Mesendoderm (in vitro differentiated cells): ENCODE data around the gene TP53RK.
A peak's percentile ranks its signal among the peaks of the same experiment; 100 is the strongest.

Experiments
- DNase-seq: peaks from one replicate; pipeline ENCODE4 v3.0.0; 2013
- H2AK5ac ChIP-seq: 2 replicates; pipeline ENCODE4 v1.6.1; 2013; ENCODE audit warnings: low read length, inconsistent platforms
- H2BK120ac ChIP-seq: 2 replicates; pipeline ENCODE4 v1.6.1; 2013; ENCODE audit warnings: low read depth, mild to moderate bottlenecking, low read length, moderate library complexity, mixed read lengths
- H2BK15ac ChIP-seq: replicated peaks from 2 replicates; pipeline ENCODE4 v1.6.1; 2013; ENCODE audit warnings: low read depth, mild to moderate bottlenecking, moderate library complexity
- H2BK5ac ChIP-seq: 2 replicates; pipeline ENCODE4 v1.6.1; 2013; ENCODE audit warnings: low read length, inconsistent platforms
- H3K18ac ChIP-seq: 2 replicates; pipeline ENCODE4 v1.6.1; 2013; ENCODE audit warnings: mild to moderate bottlenecking, low read length, mixed read lengths
- H3K23ac ChIP-seq: one replicate; pipeline ENCODE4 v1.6.1; 2013; ENCODE audit warnings: low read length
- H3K27ac ChIP-seq: 2 replicates; pipeline ENCODE4 v1.5.1; 2013; ENCODE audit warnings: low read depth, mild to moderate bottlenecking, inconsistent platforms, low read length, moderate library complexity
- H3K27me3 ChIP-seq: 2 replicates; pipeline ENCODE4 v1.6.1; 2013; ENCODE audit warnings: low read length, control low read depth, mild to moderate bottlenecking, inconsistent platforms; ENCODE audit not compliant: insufficient read depth, poor library complexity
- H3K36me3 ChIP-seq: 2 replicates; pipeline ENCODE4 v1.6.1; 2013; ENCODE audit warnings: low read length, inconsistent platforms; ENCODE audit not compliant: control insufficient read depth, insufficient read depth
- H3K4ac ChIP-seq: one replicate; pipeline ENCODE4 v1.6.1; 2013; ENCODE audit warnings: low read depth, mild to moderate bottlenecking, low read length, moderate library complexity
- H3K4me1 ChIP-seq: 2 replicates; pipeline ENCODE4 v1.6.1; 2013; ENCODE audit warnings: low read depth, low read length, inconsistent platforms; ENCODE audit not compliant: control insufficient read depth
- H3K4me2 ChIP-seq: 2 replicates; pipeline ENCODE4 v1.6.1; 2013; ENCODE audit warnings: low read length
- H3K4me3 ChIP-seq: 2 replicates; pipeline ENCODE4 v1.5.1; 2013; ENCODE audit warnings: mild to moderate bottlenecking, low read length
- H3K56ac ChIP-seq: one replicate; pipeline ENCODE4 v1.6.1; 2013; ENCODE audit warnings: low read length
- H3K79me1 ChIP-seq: 2 replicates; pipeline ENCODE4 v1.6.1; 2013; ENCODE audit warnings: low read length, inconsistent platforms
- H3K79me2 ChIP-seq: 2 replicates; pipeline ENCODE4 v1.6.1; 2013; ENCODE audit warnings: mild to moderate bottlenecking, low read length; ENCODE audit not compliant: control insufficient read depth, insufficient read depth
- H3K9ac ChIP-seq: 2 replicates; pipeline ENCODE4 v1.6.1; 2013; ENCODE audit warnings: low read length, inconsistent platforms
- H4K5ac ChIP-seq: one replicate; pipeline ENCODE4 v1.6.1; 2013; ENCODE audit warnings: low read length
- H4K8ac ChIP-seq: one replicate; pipeline ENCODE4 v1.6.1; 2013; ENCODE audit warnings: low read depth, mild to moderate bottlenecking, control low read depth, low read length, moderate library complexity
- WGBS: extraction: QIAGEN DNeasy Blood & Tissue Kit; methylation state at CpG from one replicate; pipeline ENCODE4 v1.1.7; 2013; ENCODE audit warnings: low lambda C conversion rate, missing lambda C conversion rate; ENCODE audit not compliant: insufficient coverage; ENCODE audit errors: extremely low coverage; 5-methylcytosine and 5-hydroxymethylcytosine counted together

The TP53RK gene

DNA sequence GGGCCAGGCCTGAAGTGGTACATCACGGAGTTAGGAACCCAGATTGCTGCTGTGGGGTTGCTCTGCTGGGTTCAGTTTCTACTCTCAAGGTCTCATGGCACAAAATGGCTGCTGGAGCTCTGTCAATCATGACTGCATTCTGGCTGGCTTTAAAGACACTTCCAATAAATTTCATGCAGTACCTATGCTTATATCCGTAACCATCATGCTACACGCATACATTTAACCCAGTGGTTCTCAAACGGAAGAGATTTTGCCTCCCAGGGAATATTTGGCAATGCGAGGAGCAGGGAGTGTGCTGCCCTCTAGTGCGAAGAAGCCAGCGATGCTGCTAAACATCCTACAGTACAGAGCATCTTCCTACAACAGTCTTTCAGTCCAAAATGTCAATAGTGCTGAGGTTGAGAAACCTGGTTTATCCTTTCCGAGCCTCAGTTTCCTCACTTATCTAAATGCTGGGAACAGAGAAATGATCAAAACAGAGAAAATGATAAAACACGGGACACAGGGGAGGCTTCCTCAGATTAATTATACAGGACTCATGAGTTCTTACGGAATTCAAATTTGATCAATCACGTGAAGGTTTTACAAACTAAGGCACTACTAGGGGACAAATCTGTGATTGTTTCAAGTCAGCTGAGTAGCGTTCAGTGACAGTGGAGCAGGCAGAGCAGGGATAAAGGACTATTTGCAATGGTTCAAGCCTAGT is 10.6 kb upstream of the TP53RK start:
- DNase-seq: peak; percentile 64

DNA sequence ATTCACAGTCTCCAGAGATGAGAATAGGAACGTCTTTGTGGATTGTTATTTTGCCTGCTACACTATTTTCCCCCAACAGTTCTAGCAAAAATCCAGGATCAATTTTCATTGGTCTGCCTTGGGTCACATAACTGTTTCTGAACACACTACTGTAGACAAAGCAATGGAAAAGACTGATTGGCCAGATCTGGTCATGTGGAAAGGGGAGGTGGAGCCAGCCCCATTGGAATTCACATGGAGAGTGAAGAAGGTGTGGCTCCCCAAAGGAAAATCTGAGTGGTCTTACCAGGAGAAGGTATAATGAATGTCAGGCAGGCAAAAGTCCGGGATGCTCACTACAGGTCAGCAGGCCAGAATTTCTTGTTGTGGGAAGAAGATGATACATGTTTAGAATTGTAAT is 9.5 kb upstream of the TP53RK start:
- no peak overlapping the region for H3K27ac ChIP-seq
- H3K4me3 ChIP-seq: no peak overlapping the region
- no peak overlapping the region for H3K56ac ChIP-seq
- no peak overlapping the region for H2BK120ac ChIP-seq
- H3K36me3 ChIP-seq: no peaks in the 10 kb centered on the region
- no peak overlapping the region for H4K8ac ChIP-seq
- WGBS: no CpG with 5 or more reads among the region's 2 CpGs
- H3K4ac ChIP-seq: no peak overlapping the region
- no peak overlapping the region for H2BK15ac ChIP-seq
- no peak overlapping the region for H3K18ac ChIP-seq
- no peak overlapping the region for H3K4me2 ChIP-seq
- no peak overlapping the region for H3K23ac ChIP-seq
- no peaks in the 10 kb centered on the region for H3K79me2 ChIP-seq
- no peak overlapping the region for H2AK5ac ChIP-seq
- H4K5ac ChIP-seq: no peak overlapping the region
- H3K9ac ChIP-seq: no peak overlapping the region
- H3K79me1 ChIP-seq: no peaks in the 10 kb centered on the region
- H2BK5ac ChIP-seq: no peak overlapping the region
- no peaks in the 10 kb centered on the region for H3K4me1 ChIP-seq
- no peaks in the 10 kb centered on the region for H3K27me3 ChIP-seq
- peak; percentile 61 for DNase-seq

More for the DNA sequence above, 10.6 kb upstream of the TP53RK start:
- no peaks in the 10 kb centered on the region for H3K4me1 ChIP-seq
- H3K4me2 ChIP-seq: no peak overlapping the region
- H2AK5ac ChIP-seq: no peak overlapping the region
- no peak overlapping the region for H2BK120ac ChIP-seq
- H3K79me2 ChIP-seq: no peaks in the 10 kb centered on the region
- no peak overlapping the region for H3K18ac ChIP-seq
- H2BK15ac ChIP-seq: no peak overlapping the region
- no peak overlapping the region for H4K8ac ChIP-seq
- H3K23ac ChIP-seq: no peak overlapping the region
- no peaks in the 10 kb centered on the region for H3K27me3 ChIP-seq
- H2BK5ac ChIP-seq: no peak overlapping the region
- H3K27ac ChIP-seq: no peak overlapping the region
- no peak overlapping the region for H3K4ac ChIP-seq
- no peak overlapping the region for H4K5ac ChIP-seq
- no peak overlapping the region for H3K4me3 ChIP-seq
- no peaks in the 10 kb centered on the region for H3K79me1 ChIP-seq
- no CpG with 5 or more reads among the region's 12 CpGs for WGBS
- H3K36me3 ChIP-seq: no peaks in the 10 kb centered on the region
- no peak overlapping the region for H3K9ac ChIP-seq
- no peak overlapping the region for H3K56ac ChIP-seq

DNA sequence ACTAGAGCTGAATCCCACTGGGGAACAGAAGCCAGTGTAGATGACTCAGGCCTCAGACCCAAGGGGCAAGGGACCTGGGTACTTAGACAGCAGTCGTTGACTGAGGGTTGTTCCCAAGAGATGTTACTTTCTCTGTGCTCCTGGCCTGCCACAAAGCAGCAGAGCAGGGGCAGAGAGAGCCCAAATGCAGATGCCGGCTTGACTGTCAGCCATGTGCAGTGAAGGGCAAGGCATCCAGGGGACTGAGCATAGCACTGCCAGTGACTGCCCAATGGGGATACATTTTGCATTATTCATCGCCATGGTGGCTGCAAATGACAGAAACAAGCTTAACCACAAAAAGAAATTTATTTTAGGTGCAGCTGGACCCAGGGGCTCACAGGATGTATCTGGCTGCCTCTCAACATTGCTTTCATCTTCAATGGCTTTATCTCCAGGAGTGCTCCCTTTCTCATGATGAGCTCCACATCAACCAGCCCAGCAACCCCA is 7.6 kb upstream of the TP53RK start:
- Histone ChIP-seq H2AK5ac (no peak overlapping the region), H3K4me3 (no peak overlapping the region), H3K23ac (no peak overlapping the region), H2BK15ac (no peak overlapping the region), H3K36me3 (no peaks in the 10 kb centered on the region), H3K56ac (no peak overlapping the region), H3K79me1 (no peaks in the 10 kb centered on the region), H2BK120ac (no peak overlapping the region), H3K9ac (no peak overlapping the region), H3K18ac (no peak overlapping the region), H3K4ac (no peak overlapping the region), H4K5ac (no peak overlapping the region), H2BK5ac (no peak overlapping the region), H4K8ac (no peak overlapping the region), H3K79me2 (no peaks in the 10 kb centered on the region), H3K27me3 (no peaks in the 10 kb centered on the region), H3K4me1 (no peaks in the 10 kb centered on the region), H3K4me2 (no peak overlapping the region), H3K27ac (no peak overlapping the region)
- no peak for DNase-seq
- no CpG with 5 or more reads among the region's 3 CpGs for WGBS

DNA sequence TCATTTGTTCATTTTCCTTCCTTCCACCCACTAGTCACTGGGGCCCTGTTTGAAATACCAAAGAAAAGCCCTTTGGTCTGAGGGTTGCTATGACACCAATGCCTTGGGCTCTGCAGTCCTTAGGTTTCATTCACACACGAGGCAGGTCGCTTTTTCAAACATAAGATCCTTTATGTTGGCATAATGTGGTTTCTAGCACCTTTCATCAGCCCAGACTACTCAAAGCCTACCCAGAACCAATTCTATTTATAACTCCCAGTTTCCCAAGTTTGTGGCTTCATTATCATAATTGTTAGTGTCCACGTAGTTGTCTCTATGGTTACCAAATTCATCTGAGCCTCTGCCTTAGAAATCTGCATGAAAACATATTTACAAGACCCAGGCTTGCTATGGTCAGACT is 6.6 kb upstream of the TP53RK start:
- Histone ChIP-seq H3K18ac (no peak overlapping the region), H2BK5ac (no peak overlapping the region), H3K9ac (no peak overlapping the region), H3K27me3 (no peaks in the 10 kb centered on the region), H3K56ac (no peak overlapping the region), H3K4me2 (no peak overlapping the region), H3K79me2 (no peaks in the 10 kb centered on the region), H3K27ac (no peak overlapping the region), H3K4me3 (no peak overlapping the region), H4K5ac (no peak overlapping the region), H4K8ac (no peak overlapping the region), H2BK120ac (no peak overlapping the region), H2AK5ac (no peak overlapping the region), H3K4me1 (no peaks in the 10 kb centered on the region), H3K79me1 (no peaks in the 10 kb centered on the region), H3K36me3 (no peaks in the 10 kb centered on the region), H2BK15ac (no peak overlapping the region), H3K23ac (no peak overlapping the region), H3K4ac (no peak overlapping the region)
- WGBS: no CpG with 5 or more reads among the region's 3 CpGs
- DNase-seq: no peak

DNA sequence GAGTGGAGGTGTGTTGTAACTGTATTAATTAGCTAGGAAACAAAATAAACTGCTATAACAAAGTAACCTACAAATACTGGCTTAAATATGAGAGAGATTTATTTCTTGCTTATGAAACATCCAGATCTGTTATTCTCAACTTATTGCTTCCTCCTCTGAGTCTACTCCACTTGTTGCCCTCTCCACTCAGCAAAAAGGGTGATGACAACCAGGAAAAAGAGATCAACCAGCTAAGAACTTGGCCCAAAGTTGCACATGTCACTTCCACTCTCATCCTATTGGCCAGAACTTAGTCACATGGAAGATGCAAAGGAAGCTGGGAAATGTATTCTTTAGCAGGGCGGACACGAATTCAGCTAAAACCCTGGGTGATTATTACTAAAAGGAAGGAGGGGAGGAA is 5.2 kb upstream of the TP53RK start:
- Histone ChIP-seq H3K79me1 (no peaks in the 10 kb centered on the region), H3K9ac (no peak overlapping the region), H3K4me1 (no peaks in the 10 kb centered on the region), H3K27me3 (no peaks in the 10 kb centered on the region), H2AK5ac (no peak overlapping the region), H3K56ac (no peak overlapping the region), H3K27ac (no peak overlapping the region), H4K8ac (no peak overlapping the region), H3K4me2 (no peak overlapping the region), H4K5ac (no peak overlapping the region), H2BK5ac (no peak overlapping the region), H3K23ac (no peak overlapping the region), H2BK120ac (no peak overlapping the region), H3K4ac (no peak overlapping the region), H3K79me2 (no peaks in the 10 kb centered on the region), H3K36me3 (no peaks in the 10 kb centered on the region), H3K4me3 (no peak overlapping the region), H3K18ac (no peak overlapping the region), H2BK15ac (no peak overlapping the region)
- no CpG with 5 or more reads among the region's 2 CpGs for WGBS
- peak; percentile 61 for DNase-seq

DNA sequence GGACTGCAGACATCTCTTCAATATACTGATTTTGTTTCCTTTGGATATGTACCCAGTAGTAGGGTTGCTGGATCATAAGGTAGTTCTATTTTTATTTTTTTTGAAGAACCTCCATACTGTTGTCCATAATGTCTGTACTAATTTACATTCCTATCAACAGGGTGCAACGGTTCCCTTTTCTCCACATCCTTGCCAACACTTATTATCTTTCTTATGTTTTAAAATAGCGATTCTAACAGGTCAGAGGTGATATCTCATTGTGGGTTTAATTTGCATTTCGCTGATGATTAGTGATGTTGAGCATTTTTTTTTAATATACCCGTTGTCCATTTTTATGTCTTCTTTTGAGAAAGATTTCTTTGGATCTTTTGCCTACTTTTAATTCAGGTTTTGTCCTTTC is 2.0 kb upstream of the TP53RK start:
- H3K4me1 ChIP-seq: peaks cover 4% of the 10 kb centered on the region
- whole genome bisulfite sequencing: no CpG with 5 or more reads among the region's 4 CpGs
- no peak overlapping the region for H3K4me3 ChIP-seq
- no peak overlapping the region for H4K8ac ChIP-seq
- H3K56ac ChIP-seq: no peak overlapping the region
- no peaks in the 10 kb centered on the region for H3K27me3 ChIP-seq
- no peak overlapping the region for H2AK5ac ChIP-seq
- no peak overlapping the region for H3K9ac ChIP-seq
- no peak overlapping the region for H2BK120ac ChIP-seq
- H3K79me1 ChIP-seq: peaks cover 9% of the 10 kb centered on the region
- H3K36me3 ChIP-seq: no peaks in the 10 kb centered on the region
- no peak overlapping the region for H3K23ac ChIP-seq
- DNase-seq: no peak
- H4K5ac ChIP-seq: no peak overlapping the region
- no peak overlapping the region for H3K18ac ChIP-seq
- H2BK15ac ChIP-seq: no peak overlapping the region
- H3K4me2 ChIP-seq: no peak overlapping the region
- H3K79me2 ChIP-seq: peaks cover 22% of the 10 kb centered on the region
- no peak overlapping the region for H3K4ac ChIP-seq
- H2BK5ac ChIP-seq: no peak overlapping the region
- H3K27ac ChIP-seq: no peak overlapping the region
